ENCODE data around the gene ZNF283.

GRCh38 chr19:43814663-43815352 is 12.3 kb upstream of the ZNF283 start:
- TF ChIP-seq POLR2AphosphoS5 (IDR thresholded peaks at IDR 0.05; ENCODE audit: borderline replicate concordance, low read depth, low read length) (no peak), EZH2 (IDR thresholded peaks at IDR 0.05) (no peak)

All from SK-N-MC (cell line).